ENCODE measurements around the gene NKX1-1. TPM values are rescaled to one million over a fixed set of nuclear protein-coding genes. Genes with fewer than 3 reads are reported as not detected.

The NKX1-1 gene
- total and polyA plus RNA-seq, 9 of the 15 experiments (the other 6 are each of a cell fraction or from before 2014, with no cell fraction given), result not detected

DNA sequence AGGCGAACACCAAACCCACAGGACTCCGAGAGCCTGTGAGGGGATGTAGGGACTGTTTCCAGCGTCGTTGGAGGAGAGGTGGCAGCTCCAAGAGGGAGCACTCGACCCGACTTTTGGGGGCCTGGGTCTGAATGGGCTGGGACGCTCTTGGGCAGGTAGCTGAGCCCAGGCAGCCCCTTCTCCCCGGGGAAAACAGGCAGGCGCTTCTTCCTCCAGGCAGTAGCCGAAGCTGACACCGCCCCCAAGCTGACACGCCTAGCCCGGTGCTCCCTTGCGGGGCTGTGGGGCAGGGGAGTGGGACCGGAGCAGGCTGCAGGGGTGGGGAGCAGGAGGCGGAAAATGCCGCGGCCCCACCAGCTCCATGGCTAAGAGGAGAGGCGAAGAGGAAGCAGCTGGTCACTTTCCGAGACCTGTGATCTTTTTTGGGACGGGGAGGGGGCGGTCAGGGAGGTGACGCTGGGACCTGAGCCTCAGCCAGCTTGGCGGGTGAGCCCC is 4.2 kb downstream of the NKX1-1 start:
- FAIRE-seq (no peak), ATAC-seq (no peak), DNase-seq (ENCODE audit: extremely low read depth in 1 of 4, low spot score in 3 of 4) (no peak)
- H3K36me3 ChIP-seq (ENCODE audit: control insufficient read depth, insufficient read depth, low read length), result no peaks in the 10 kb centered on the region
- H3K4me1 ChIP-seq (replicated peaks in 1 of 2; ENCODE audit: control insufficient read depth in 2 of 2, insufficient read depth in 2 of 2, low read length in 2 of 2), result peaks cover 3 to 36% of the 10 kb centered on the region in 2 experiments; a peak in 3 of 5 replicates
- no peak for TF ChIP-seq KDM5B (IDR thresholded peaks at IDR 0.05; ENCODE audit: insufficient replicate concordance, low read depth, low read length)
- no peak for TF ChIP-seq HNRNPLL (IDR thresholded peaks at IDR 0.05; ENCODE audit: low read depth, low read length, poor library complexity, severe bottlenecking)
- no peak for TF ChIP-seq HNRNPK (IDR thresholded peaks at IDR 0.05; ENCODE audit: low read depth, low read length, poor library complexity, severe bottlenecking)
- no peak for TF ChIP-seq RBBP5 (IDR thresholded peaks at IDR 0.05; ENCODE audit: borderline replicate concordance, insufficient read depth, low read length, poor library complexity, severe bottlenecking)
- no peak for TF ChIP-seq ZNF175 (CRISPR knock-in tag; IDR thresholded peaks at IDR 0.05; ENCODE audit: low read depth)
- TF ChIP-seq L3MBTL2 (IDR thresholded peaks at IDR 0.05), result no peak
- TF ChIP-seq ZNF586 (CRISPR knock-in tag; conservative IDR thresholded peaks at IDR 0.05), result no peak
- TF ChIP-seq, protein P1, sequence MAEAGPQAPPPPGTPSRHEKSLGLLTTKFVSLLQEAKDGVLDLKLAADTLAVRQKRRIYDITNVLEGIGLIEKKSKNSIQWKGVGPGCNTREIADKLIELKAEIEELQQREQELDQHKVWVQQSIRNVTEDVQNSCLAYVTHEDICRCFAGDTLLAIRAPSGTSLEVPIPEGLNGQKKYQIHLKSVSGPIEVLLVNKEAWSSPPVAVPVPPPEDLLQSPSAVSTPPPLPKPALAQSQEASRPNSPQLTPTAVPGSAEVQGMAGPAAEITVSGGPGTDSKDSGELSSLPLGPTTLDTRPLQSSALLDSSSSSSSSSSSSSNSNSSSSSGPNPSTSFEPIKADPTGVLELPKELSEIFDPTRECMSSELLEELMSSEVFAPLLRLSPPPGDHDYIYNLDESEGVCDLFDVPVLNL (CRISPR knock-in tag; IDR thresholded peaks at IDR 0.05; ENCODE audit: low read depth), result no peak
- TF ChIP-seq ILF3 (IDR thresholded peaks at IDR 0.05; ENCODE audit: borderline replicate concordance), result no peak
- no peak for TF ChIP-seq JUNB (CRISPR knock-in tag; conservative IDR thresholded peaks at IDR 0.05)
- TF ChIP-seq FOXA3 (CRISPR knock-in tag; conservative IDR thresholded peaks at IDR 0.05 in 1 of 2, IDR thresholded peaks at IDR 0.05 in 1 of 2), result no peak
- TF ChIP-seq, protein P2, sequence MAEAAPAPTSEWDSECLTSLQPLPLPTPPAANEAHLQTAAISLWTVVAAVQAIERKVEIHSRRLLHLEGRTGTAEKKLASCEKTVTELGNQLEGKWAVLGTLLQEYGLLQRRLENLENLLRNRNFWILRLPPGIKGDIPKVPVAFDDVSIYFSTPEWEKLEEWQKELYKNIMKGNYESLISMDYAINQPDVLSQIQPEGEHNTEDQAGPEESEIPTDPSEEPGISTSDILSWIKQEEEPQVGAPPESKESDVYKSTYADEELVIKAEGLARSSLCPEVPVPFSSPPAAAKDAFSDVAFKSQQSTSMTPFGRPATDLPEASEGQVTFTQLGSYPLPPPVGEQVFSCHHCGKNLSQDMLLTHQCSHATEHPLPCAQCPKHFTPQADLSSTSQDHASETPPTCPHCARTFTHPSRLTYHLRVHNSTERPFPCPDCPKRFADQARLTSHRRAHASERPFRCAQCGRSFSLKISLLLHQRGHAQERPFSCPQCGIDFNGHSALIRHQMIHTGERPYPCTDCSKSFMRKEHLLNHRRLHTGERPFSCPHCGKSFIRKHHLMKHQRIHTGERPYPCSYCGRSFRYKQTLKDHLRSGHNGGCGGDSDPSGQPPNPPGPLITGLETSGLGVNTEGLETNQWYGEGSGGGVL (CRISPR knock-in tag; IDR thresholded peaks at IDR 0.05), result no peak
- TF ChIP-seq CCNT2 (IDR thresholded peaks at IDR 0.05; ENCODE audit: borderline replicate concordance, extremely low read depth, insufficient read length, low read depth, low read length), result no peak
- H3K27me3 ChIP-seq (ENCODE audit: control insufficient read depth in 2 of 2, insufficient read depth in 2 of 2, low read length in 2 of 2), result peaks cover 12 to 45% of the 10 kb centered on the region in 2 experiments; a peak in 3 of 5 replicates
- in situ Hi-C loops (cut with MboI) (no loop called here), intact Hi-C loops (cut with micrococcal nuclease) (no loop called here)
- H3K9me3 ChIP-seq (replicated peaks; ENCODE audit: control insufficient read depth, insufficient read depth, low read depth, low read length), result no peaks in the 10 kb centered on the region
- no peak overlapping the region for H3K4me2 ChIP-seq (ENCODE audit: insufficient read depth, low read length)
- POLR2A ChIA-PET, result interaction anchor here (0.6 to 1.2 kb wide), 3 partner anchors 14 to 200 kb away, joined by 3 to 5 read pairs (median 4); no protein-coding TSS in a partner anchor
- no peak overlapping the region for H3K27ac ChIP-seq (ENCODE audit: extremely low read depth, low read depth, low read length)
- no TSS peak for BruUV-seq (replicated peaks)
- no peaks in the 10 kb centered on the region for H3K79me2 ChIP-seq (ENCODE audit: control insufficient read depth, insufficient read depth, low read length)
- no peaks in the 10 kb centered on the region for H4K20me1 ChIP-seq (replicated peaks; ENCODE audit: control insufficient read depth, insufficient read depth, low read length)
- H3K9ac ChIP-seq (ENCODE audit: insufficient read depth in 1 of 2, low read depth in 2 of 2, low read length in 2 of 2), result no peak overlapping the region
- no peaks in the 10 kb centered on the region for H3K9me1 ChIP-seq (ENCODE audit: control insufficient read depth, insufficient read depth, low read length)
- CTCF ChIA-PET (ENCODE audit: low intra/inter-chr PET ratio), result no interaction called here
- H3K4me3 ChIP-seq, result no peak overlapping the region
- H2AFZ ChIP-seq (ENCODE audit: low read depth, low read length), result no peak overlapping the region
- 5% methylated on average over 20 of the region's 24 CpGs for WGBS (ENCODE audit: insufficient coverage, low coverage, missing lambda C conversion rate)

Measured in K562 (cell line).